Fibroblast of gingiva (primary cell): ENCODE data around the gene SUN5.
"Not testable (repeated sequence)": the region's sequence is repeated elsewhere in the genome, so short reads cannot be mapped to it uniquely, and the experiment has no call there.

Source experiments
- DNase-seq: peaks from one replicate; pipeline ENCODE4 v3.0.0-alpha.2; 2011; ENCODE audit warnings: low read depth

The SUN5 gene

GRCh38 chr20:32977281-32978008 is 26.8 kb downstream of the SUN5 start:
- DNase-seq: no peak

DNA sequence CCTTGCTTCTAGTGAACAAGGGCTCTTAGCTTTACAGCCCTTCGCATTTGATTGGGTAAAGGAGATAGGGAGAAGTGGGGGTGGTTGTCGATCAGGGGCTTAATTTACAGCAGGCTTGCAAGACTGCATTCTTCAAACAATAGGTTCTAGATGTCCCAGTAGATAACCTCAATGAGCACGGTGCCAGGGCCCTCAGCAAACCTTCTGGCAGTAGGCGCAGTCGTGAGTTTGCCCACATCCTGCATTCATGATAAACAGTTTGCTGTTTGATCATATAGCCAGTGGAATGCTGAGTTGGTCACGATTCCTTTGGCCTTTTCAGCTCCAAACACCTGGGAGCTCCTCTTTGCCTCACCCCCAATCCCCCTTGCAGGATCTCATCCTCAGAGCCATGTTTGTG is 27.5 kb downstream of the SUN5 start:
- no peak for DNase-seq

DNA sequence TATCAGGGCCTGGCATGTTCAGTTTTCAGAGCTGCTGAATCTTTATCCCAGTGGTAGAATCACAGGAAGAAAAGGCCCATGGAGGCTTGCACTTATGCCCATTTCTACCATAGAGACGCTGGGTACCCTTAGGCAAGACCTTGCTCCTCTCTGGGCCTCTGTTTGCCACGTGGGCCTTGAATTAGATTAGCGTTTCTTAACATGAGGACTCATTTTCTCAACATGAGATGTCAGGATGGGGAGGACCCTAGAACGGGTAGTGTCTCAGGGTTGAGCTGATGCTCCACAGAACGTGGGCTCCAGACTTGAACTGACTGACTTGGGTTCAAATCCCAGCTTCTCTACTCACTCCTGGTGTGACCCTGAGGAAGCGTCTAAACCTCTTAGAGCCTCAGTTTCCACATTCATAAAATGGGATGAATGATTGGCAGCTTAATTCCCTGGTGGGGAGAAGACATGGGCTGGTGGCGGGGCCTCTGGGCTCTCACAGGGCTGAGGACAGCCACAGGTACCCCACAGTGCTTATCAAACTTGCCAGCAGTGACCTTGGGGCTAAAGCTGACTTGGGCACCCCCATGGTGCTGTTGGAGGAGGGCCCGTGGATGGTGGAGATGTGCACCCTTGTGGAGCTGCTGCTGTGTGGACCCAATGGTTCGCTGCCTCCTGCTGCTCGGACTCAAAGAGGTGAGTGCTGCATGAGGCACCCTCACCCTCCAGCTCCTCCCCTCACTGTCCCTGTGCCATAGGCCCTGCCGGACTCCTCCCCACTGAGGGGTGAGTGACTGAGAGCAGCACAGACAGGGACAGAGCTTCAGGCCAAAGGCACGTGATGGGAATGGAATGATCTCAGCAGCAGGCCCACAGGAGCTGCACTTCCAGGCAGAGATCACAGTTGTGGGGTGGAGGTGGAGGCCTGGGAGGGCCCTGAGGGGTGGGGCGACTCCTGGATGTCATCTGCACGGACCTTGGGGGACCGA is 28.2 kb downstream of the SUN5 start:
- DNase-seq: no peak

GRCh38 chr20:32975121-32975520 is 29.1 kb downstream of the SUN5 start:
- DNase-seq: not testable (repeated sequence)

DNA sequence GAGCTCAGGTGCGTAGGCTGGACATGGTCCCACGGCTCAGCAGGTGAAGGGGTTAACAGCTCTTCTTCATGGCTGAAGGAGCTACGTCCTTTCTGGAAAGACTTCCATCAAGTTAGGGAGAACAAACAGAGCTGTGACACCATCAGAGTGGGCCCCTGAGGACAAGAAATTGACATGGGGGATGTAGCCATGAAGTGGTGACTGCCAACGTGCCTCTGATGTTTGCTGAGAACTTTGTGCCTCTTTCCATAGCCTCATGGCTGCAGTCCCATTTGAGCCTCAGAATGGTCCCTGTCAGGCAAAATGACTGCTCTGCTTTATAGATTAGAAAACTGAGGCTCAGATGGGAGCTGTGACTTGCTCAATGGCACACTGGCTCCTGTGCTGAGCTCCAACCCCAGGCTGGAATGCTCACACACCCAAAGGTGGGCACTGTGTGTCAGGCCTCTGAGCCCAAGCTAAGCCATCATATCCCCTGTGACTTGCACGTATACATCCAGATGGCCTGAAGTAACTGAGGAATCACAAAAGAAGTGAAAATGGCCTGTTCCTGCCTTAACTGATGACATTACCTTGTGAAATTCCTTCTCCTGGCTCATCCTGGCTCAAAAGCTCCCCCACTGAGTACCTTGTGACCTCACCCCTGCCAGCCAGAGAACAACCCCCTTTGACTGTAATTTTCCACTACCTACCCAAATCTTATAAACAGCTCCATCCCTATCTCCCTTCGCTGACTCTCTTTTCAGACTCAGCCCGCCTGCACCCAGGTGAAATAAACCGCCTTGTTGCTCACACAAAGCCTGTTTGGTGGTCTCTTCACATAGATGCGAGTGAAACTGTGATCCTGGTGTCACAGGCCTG is 29.8 kb downstream of the SUN5 start:
- not testable (repeated sequence) for DNase-seq

GRCh38 chr20:32973077-32973717 is 31.0 kb downstream of the SUN5 start:
- no peak for DNase-seq

DNA sequence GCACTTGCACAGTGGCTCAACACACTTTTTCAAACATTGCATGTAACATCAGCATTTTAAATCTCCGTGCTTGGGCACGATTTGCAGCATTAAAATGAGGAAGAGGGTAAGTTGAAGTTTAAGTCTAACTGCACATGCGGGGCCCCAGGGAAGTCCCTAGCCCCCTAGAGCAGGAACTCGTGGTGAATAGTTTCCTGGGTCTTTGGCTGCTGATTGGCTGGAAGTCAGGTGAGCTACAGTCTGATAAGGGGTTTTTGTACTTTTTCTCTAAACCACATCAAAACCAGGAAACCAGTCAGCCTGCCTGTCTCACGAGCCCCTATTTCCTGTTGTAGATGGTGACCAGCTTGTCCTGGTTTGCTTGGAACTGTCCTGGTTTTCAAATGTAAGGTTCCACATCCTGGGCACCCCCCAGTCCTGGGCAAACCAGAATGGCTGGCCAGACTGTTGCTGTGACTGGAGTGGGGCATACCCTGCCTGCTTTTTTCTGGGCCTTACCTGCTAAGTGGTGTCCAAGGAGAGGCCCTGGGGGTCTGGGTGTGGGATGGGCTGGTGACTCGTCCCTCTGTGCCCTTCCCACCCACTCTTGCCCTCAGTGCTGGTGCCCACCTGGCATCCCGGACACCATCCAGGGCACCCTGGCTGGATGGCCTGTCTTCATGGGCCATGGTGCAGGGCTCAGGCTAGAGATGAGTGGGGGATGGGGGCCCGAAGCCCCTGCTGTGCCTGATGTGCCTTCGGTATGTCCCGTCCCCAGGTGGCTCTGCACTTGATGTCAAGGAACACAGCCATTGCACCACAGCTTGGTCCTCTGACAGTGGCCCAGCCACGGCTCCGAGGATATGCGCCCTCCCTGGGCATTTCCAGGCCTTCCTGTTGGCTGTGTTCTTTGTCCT is 31.8 kb downstream of the SUN5 start:
- DNase-seq: no peak

- no peak for DNase-seq
Measured at GRCh38 chr20:32971703-32972161, 32.5 kb downstream of the SUN5 start.

- no peak for DNase-seq
Measured at GRCh38 chr20:32970973-32971300, 33.3 kb downstream of the SUN5 start.

DNA sequence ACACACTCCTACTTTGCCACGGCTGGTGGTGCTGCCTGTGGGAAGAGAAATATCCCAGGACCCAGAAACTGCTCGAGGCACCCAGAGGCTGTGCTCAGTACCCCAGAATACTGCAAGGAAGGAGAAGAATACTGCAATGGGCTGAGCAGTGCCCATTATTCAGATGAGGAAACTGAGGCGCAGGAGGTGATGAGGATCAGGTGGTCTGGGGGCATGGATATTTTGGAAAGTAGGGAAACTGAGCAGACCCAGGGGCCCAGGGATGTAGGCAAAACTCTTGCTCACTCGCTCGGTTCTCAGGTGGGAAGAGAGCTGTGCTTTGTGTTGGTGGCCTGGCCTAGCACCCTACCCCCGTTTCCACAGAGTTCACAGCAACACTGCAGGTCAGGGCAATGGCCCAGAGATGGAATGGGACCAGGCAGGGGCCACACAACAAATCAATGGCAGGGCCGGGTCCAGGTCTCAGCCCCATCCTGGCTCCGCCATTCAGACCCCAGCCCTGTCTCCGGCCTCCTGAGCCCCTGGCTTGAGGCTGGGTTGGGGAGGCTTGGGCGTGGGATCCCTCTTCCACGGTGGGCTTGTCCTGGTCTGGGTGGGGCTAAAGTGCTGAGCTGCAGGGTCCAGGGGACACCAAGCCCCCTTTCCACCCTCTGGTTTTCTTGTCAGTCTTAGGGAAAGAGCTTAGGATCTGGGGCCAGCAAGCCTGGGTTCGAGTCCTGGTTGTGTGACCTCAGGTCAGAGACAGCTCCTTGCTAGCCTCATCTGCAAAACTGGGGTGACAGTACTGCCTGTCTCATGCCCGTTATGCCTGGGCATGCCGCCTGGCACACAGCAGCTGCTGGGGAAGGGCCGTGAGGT is 33.9 kb downstream of the SUN5 start:
- DNase-seq: no peak

DNA sequence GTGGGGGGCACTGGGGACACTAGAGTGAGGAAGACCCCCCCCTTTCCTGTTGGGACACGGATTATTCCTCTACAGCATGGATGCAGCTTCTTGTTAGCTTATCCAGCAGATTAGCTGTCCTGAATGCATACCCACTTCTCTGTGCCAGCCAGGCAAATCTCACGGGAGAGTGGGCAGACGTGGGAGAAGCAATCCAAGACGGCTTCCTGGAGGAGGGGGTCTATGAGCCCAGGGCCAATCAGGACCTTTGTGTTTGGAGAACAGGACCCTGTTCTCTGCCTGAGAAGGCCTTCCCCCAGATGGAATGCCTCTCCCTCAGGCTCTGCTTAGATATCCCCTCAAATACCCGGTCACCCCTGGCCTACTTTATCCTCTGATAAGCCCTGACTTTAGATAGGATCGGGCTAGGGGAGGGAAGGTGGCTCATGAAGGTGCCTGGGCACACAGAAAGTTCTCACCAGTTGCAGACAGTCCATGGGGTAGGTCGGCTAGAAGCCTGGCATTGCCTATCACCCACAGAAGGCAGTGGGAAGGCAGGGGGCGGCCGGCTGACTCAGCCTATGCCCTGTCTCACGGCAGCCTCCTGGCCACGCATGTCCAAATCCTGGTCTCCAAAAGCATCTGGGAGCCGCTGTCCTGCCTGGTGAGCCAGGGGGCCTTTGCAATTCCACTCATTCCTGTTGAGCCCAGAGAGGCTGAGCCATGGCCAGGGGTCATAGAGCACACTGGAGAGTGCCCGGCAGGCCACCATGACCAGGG is 34.7 kb downstream of the SUN5 start:
- no peak for DNase-seq

DNA sequence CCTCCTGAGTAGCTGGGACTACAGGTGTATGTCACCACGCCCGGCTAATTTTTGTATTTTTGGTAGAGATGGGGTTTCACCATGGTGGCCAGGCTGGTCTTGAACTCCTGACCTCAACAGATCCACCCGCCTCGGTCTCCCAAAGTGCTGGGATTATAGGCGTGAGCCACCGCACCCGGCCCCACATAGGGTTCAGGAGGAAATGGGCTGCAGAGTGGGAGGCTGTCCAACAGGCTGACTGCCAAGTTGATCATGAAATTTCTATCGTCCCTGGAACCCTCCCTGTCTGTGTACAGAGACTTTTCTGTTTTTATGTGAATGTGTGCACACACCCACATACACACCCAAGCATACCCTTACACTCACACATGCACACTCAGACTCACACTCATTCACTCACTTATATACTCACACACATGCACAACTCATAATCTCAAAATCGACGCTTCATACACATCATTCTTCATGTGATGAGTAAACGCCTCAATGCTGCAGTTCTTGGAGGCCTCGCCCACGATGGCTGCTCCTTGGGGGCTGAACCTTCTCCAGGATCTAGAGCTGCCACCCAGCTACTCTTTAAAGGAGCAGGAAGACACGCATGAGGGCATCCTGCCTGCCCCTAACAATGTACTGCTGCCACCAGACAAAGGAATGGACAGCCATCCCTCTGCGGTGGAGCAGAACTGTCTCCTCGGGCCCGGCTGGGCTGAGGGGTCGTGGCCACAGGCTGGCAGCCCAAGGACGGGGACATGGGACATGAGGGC is 35.6 kb downstream of the SUN5 start:
- DNase-seq: no peak

DNA sequence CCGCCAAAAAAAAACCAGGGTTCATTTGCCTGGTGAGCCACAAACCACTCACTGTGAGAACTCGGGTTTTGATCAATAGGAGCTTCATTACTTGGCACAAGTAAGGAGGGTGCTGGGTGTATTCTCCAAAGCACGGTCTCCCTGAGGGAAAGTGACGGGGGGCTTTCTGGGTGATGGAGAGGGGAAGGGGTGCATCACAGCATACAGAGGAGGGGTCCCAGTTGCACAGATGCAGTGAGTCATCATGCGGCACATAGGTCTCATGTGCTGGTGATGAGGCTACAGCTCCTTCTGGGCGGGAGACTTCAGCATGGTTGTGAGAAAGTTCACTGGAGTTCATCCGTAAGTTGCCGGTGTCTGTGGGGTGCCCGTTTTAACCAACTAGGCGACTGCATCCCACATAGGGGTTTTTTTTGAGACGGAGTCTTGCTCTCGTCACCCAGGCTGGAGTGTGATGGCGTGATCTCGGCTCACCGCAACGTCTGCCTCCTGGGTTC is 36.2 kb downstream of the SUN5 start:
- DNase-seq: no peak

GRCh38 chr20:32966881-32967781 is 37.1 kb downstream of the SUN5 start:
- no peak for DNase-seq

DNA sequence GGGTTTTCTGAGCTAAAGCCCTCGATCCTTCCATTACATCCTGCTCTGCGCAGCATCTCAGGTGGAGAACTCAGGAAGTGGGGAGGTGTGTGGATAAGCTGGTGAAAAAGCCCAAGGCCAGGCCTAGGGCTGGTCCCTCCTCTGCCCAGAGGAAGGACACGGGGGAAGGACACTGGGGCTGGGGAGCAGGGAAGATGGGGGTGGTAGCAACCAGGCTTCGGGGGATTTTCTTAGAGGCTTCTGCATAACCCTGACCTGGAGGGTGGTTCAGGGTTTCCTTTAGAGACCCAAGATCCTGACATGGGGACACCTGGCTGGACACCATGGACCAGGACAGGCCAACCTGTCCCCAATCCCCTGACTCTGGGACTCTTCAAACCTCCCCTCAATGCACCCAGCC is 37.9 kb downstream of the SUN5 start:
- no peak for DNase-seq

GRCh38 chr20:32965581-32966373 is 38.5 kb downstream of the SUN5 start:
- DNase-seq: no peak
